HL-60 (cell line): ENCODE measurements around the gene ATP2A2.

Experiments used
- DNase-seq, 2 experiments: peaks; one replicate each; pipeline ENCODE4 v3.0.0-alpha.2; 2010 to 2020; ENCODE audit warnings: low read depth in 1 of 2, low spot score in 1 of 2
- H3K27ac ChIP-seq: fragments of 250-450 bp; sonication (Bioruptor Pico); replicated peaks from 2 replicates; pipeline ENCODE4 v1.5.1; 2020; ENCODE audit warnings: mild to moderate bottlenecking, moderate library complexity
- H3K27me3 ChIP-seq: fragments of 250-450 bp; sonication (Bioruptor Pico); 2 replicates; pipeline ENCODE4 v1.5.1; 2021; ENCODE audit warnings: mild to moderate bottlenecking, moderate library complexity; ENCODE audit not compliant: insufficient read depth, poor library complexity, severe bottlenecking
- H3K4me3 ChIP-seq: replicated peaks from 2 replicates; pipeline ENCODE4 v1.5.1; 2011; ENCODE audit warnings: mild to moderate bottlenecking, control low read depth, low read length; ENCODE audit not compliant: insufficient read depth
- CTCF ChIP-seq: IDR thresholded peaks from one replicate; pipeline ENCODE4 v1.5.1; 2011; ENCODE audit warnings: low read length, control low read depth, inconsistent platforms; ENCODE audit not compliant: insufficient read depth
- GABPA ChIP-seq: IDR thresholded peaks from 2 replicates; pipeline ENCODE4 v1.6.1; 2012; ENCODE audit warnings: low read depth
- POLR2AphosphoS5 ChIP-seq: IDR thresholded peaks from 2 replicates; pipeline ENCODE4 v1.6.1; 2012; ENCODE audit warnings: low read depth
- REST ChIP-seq: IDR thresholded peaks from 2 replicates; pipeline ENCODE4 v1.6.1; 2012; ENCODE audit warnings: low read depth; ENCODE audit not compliant: insufficient replicate concordance
- SPI1 ChIP-seq: IDR thresholded peaks from 2 replicates; pipeline ENCODE4 v1.6.1; 2012; ENCODE audit warnings: low read depth, mild to moderate bottlenecking, borderline replicate concordance

ATP2A2 gene

GRCh38 chr12:110286623-110287022 is 5.6 kb downstream of the ATP2A2 start:
- H3K27ac ChIP-seq = no peak overlapping the region
- no peaks in the 10 kb centered on the region for H3K27me3 ChIP-seq
- DNase-seq = no peak
- no peak overlapping the region for H3K4me3 ChIP-seq
- TF ChIP-seq GABPA (no peak), SPI1 (peak; percentile 26; the same call in 1 of the 2 replicates)

GRCh38 chr12:110287986-110288385 is 6.9 kb downstream of the ATP2A2 start:
- no peaks in the 10 kb centered on the region for H3K27me3 ChIP-seq
- H3K27ac ChIP-seq = no peak overlapping the region
- no peak overlapping the region for H3K4me3 ChIP-seq
- TF ChIP-seq REST (no peak), CTCF (no peak), POLR2AphosphoS5 (no peak), SPI1 (no peak), GABPA (no peak)
- DNase-seq = no peak

GRCh38 chr12:110289044-110289710 is 8.1 kb downstream of the ATP2A2 start:
- no peak for DNase-seq
- Histone ChIP-seq H3K27ac (no peak overlapping the region), H3K27me3 (no peaks in the 10 kb centered on the region), H3K4me3 (no peak overlapping the region)
- TF ChIP-seq GABPA (no peak), SPI1 (no peak), POLR2AphosphoS5 (no peak), CTCF (no peak), REST (no peak)

- Histone ChIP-seq H3K27me3 (no peaks in the 10 kb centered on the region), H3K27ac (no peak overlapping the region), H3K4me3 (no peak overlapping the region)
- TF ChIP-seq REST (no peak), SPI1 (no peak), GABPA (no peak), CTCF (no peak), POLR2AphosphoS5 (no peak)
- DNase-seq = no peak
These were observed 8.6 kb downstream of the ATP2A2 start for GRCh38 chr12:110289711-110290078.
